Testis (tissue), 3 donors: Measurements from ENCODE around the gene GSAP. TPM values are rescaled to one million over a fixed set of nuclear protein-coding genes. Genes with fewer than 3 reads are reported as not detected.

Experiments used
- DNase-seq: peaks from one replicate; pipeline ENCODE4 v3.0.0-alpha.2; 2019
- H3K27ac ChIP-seq, 2 donors: fragments of 200-600 bp; sonication (generic); one replicate each; pipeline ENCODE4 v1.5.1; 2019
- H3K27me3 ChIP-seq: fragments of 200-600 bp; sonication (generic); one replicate; pipeline ENCODE4 v1.5.1; 2019
- H3K36me3 ChIP-seq: fragments of 200-600 bp; sonication (generic); one replicate; pipeline ENCODE4 v1.5.1; 2017; ENCODE audit warnings: low read depth; ENCODE audit errors: missing control alignments
- H3K4me1 ChIP-seq: fragments of 200-600 bp; sonication (generic); one replicate; pipeline ENCODE4 v1.5.1; 2019
- H3K4me3 ChIP-seq, 2 donors: fragments of 200-600 bp; sonication (generic); one replicate each; pipeline ENCODE4 v1.5.1; 2017 to 2019
- H3K9me3 ChIP-seq: fragments of 200-600 bp; sonication (generic); one replicate; pipeline ENCODE4 v1.5.1; 2017
- POLR2A ChIP-seq: fragments of 450-650 bp; IDR thresholded peaks from one replicate; pipeline ENCODE4 v1.6.1; 2017; ENCODE audit warnings: antibody characterized with exemption, mild to moderate bottlenecking, moderate library complexity
- WGBS, 2 donors: methylation state at CpG; one replicate each; pipeline ENCODE4 v1.1.5; 2018; 5-methylcytosine and 5-hydroxymethylcytosine counted together
- intact Hi-C: fragments of 100-400 bp; cut with DNase I; formaldehyde crosslinking; loops from one replicate; pipeline ENCODE4 v1.15.1; 2023; ENCODE audit warnings: low total_unique reads
- polyA plus RNA-seq: library from polyadenylated mRNA; stranded (reverse); fragments of 350-450 nt; fragmentation: Illumina TruSeq; extraction: RNeasy Lipid Tissue Mini Kit (QIAGEN cat#74804); gene quantifications from one replicate; pipeline ENCODE4 v1.2.3, GENCODE V29; 2014; ENCODE audit warnings: low read depth, low replicate concordance; ENCODE audit not compliant: insufficient read depth
- total RNA-seq, 2 donors: library from RNA; depleted of rRNA; stranded (reverse); fragments of >200 nt; gene quantifications; one replicate each; pipeline ENCODE4 v1.2.3, GENCODE V29; 2016
- TF ChIP-seq, protein P1 (sequence below), 3 experiments: fragments of 450-650 bp in 2 of 3; fragments of 200-600 bp in 1 of 3; sonication (generic) in 1 of 3; IDR thresholded peaks; one replicate each; pipeline ENCODE4 v1.5.1; 2016 to 2019; ENCODE audit warnings: antibody characterized with exemption in 3 of 3, mild to moderate bottlenecking in 2 of 3, moderate library complexity in 1 of 3

GSAP gene
- total and polyA plus RNA-seq, 3 donors from 2014 or later = 6.0 to 16.2 (median 14.6) TPM

GRCh38 chr7:77420986-77421672 lies 5.0 kb upstream of the GSAP start:
- no peaks in the 10 kb centered on the region for H3K36me3 ChIP-seq
- TF ChIP-seq POLR2A = no peak
- TF ChIP-seq, protein P1, sequence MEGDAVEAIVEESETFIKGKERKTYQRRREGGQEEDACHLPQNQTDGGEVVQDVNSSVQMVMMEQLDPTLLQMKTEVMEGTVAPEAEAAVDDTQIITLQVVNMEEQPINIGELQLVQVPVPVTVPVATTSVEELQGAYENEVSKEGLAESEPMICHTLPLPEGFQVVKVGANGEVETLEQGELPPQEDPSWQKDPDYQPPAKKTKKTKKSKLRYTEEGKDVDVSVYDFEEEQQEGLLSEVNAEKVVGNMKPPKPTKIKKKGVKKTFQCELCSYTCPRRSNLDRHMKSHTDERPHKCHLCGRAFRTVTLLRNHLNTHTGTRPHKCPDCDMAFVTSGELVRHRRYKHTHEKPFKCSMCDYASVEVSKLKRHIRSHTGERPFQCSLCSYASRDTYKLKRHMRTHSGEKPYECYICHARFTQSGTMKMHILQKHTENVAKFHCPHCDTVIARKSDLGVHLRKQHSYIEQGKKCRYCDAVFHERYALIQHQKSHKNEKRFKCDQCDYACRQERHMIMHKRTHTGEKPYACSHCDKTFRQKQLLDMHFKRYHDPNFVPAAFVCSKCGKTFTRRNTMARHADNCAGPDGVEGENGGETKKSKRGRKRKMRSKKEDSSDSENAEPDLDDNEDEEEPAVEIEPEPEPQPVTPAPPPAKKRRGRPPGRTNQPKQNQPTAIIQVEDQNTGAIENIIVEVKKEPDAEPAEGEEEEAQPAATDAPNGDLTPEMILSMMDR (IDR thresholded peaks at IDR 0.05) = no peak
- no peak overlapping the region for H3K4me3 ChIP-seq
- no peaks in the 10 kb centered on the region for H3K4me1 ChIP-seq
- intact Hi-C loops = no loop called here
- H3K27ac ChIP-seq = no peak overlapping the region
- H3K9me3 ChIP-seq = no peaks in the 10 kb centered on the region
- 74 to 82% methylated on average over 4 of the region's 4 CpGs for WGBS, 2 donors
- no peaks in the 10 kb centered on the region for H3K27me3 ChIP-seq
- DNase-seq = no peak

DNA sequence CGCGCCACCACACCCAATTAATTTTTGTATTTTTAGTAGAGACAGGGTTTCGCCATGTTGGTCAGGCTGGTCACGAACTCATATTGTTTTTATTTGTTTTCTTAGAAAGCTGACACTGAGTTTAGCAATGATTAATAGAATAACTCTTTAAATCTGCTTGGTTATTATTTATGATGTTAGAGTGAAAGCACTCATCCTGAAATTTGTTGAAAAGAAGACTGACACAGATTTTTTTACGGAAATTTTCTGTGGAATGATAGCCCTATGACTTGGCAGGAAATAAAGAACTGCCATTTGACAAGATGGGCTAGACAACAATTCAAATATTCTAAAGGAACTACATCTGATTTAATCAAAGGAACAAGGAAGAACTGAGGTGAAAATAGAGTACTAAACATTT lies 4.3 kb upstream of the GSAP start:
- H3K4me3 ChIP-seq = no peak overlapping the region
- H3K4me1 ChIP-seq = no peaks in the 10 kb centered on the region
- H3K36me3 ChIP-seq = no peaks in the 10 kb centered on the region
- 89 to 93% methylated on average over 5 of the region's 5 CpGs for WGBS, 2 donors
- DNase-seq = no peak
- no peaks in the 10 kb centered on the region for H3K27me3 ChIP-seq
- intact Hi-C loops = no loop called here
- H3K27ac ChIP-seq = no peak overlapping the region
- H3K9me3 ChIP-seq = no peaks in the 10 kb centered on the region
- no peak for TF ChIP-seq POLR2A
- TF ChIP-seq, protein P1 (IDR thresholded peaks at IDR 0.05) = no peak

- H3K9me3 ChIP-seq = no peaks in the 10 kb centered on the region
- no peak overlapping the region for H3K27ac ChIP-seq
- H3K27me3 ChIP-seq = no peaks in the 10 kb centered on the region
- H3K36me3 ChIP-seq = no peaks in the 10 kb centered on the region
- TF ChIP-seq, protein P1 (IDR thresholded peaks at IDR 0.05) = no peak
- no peak for TF ChIP-seq POLR2A
- H3K4me1 ChIP-seq = no peaks in the 10 kb centered on the region
- intact Hi-C loops = no loop called here
- WGBS, 2 donors = 88 to 90% methylated on average over 4 of the region's 4 CpGs
- no peak for DNase-seq
- no peak overlapping the region for H3K4me3 ChIP-seq
Observed at GRCh38 chr7:77419102-77419501, 3.0 kb upstream of the GSAP start.

- Histone ChIP-seq H3K9me3 (no peaks in the 10 kb centered on the region), H3K36me3 (no peaks in the 10 kb centered on the region), H3K4me3 (no peak overlapping the region), H3K27me3 (no peaks in the 10 kb centered on the region), H3K27ac (no peak overlapping the region), H3K4me1 (no peaks in the 10 kb centered on the region)
- no peak for DNase-seq
- 86 to 91% methylated on average over 4 of the region's 4 CpGs for WGBS, 2 donors
- no peak for TF ChIP-seq POLR2A
- TF ChIP-seq, protein P1 (IDR thresholded peaks at IDR 0.05) = no peak
- intact Hi-C loops = no loop called here
Observed at GRCh38 chr7:77417801-77418200, 1.7 kb upstream of the GSAP start.
